HCT116 (cell line): ENCODE data around the gene CAB39. TPM values are rescaled to one million over a fixed set of nuclear protein-coding genes. Genes with fewer than 3 reads are reported as not detected.

Source experiments
- ATAC-seq: fragments of 200-7000 bp; cut with Tn5 transposase; 2 replicates; pipeline ENCODE4 v1.9.1; 2020; ENCODE audit warnings: mild to moderate bottlenecking, moderate library complexity
- BruUV-seq: library from RNA; stranded (reverse); fragments of 400-500 nt; replicated peaks from 2 replicates; lab custom pipeline; 2021; lab: Mats Ljungman, UMichigan
- CTCF ChIA-PET: fragments of 300-600 bp; sonication (Branson Sonifier 250); formaldehyde crosslinking; loops from one replicate; lab custom pipeline; 2021; ENCODE audit warnings: antibody characterized with exemption; lab: Charles Lee
- POLR2A ChIA-PET: fragments of 300-600, 350-600 bp; sonication (Branson Sonifier 250); formaldehyde crosslinking; loops from one replicate; lab custom pipeline; 2021; ENCODE audit warnings: antibody characterized with exemption; lab: Charles Lee
- RAD21 ChIA-PET, 2 experiments: fragments of 300-600 bp; sonication (Branson Sonifier 250); formaldehyde crosslinking; loops; one replicate each; lab custom pipeline; 2023; ENCODE audit warnings: low total read pairs in 2 of 2; ENCODE audit not compliant: uncharacterized antibody in 2 of 2, unreplicated experiment in 2 of 2, low non-redundant PET in 1 of 2; lab: Charles Lee
- DNase-seq: peaks from one replicate; pipeline ENCODE4 v3.0.0-alpha.2; 2010; ENCODE audit warnings: low read depth, low spot score
- H2AFZ ChIP-seq: fragments of 200-600 bp; shearing (Covaris generic), sonication (generic); 2 replicates; pipeline ENCODE4 v1.6.1; 2017; ENCODE audit warnings: low read depth, mixed run types, mixed read lengths, antibody characterized with exemption, low read length; ENCODE audit not compliant: poor library complexity, severe bottlenecking
- H3K27ac ChIP-seq: 2 replicates; pipeline ENCODE4 v1.5.1; 2012; ENCODE audit warnings: low read depth, low read length
- H3K27me3 ChIP-seq: fragments of 200-600 bp; sonication (generic); 2 replicates; pipeline ENCODE4 v1.6.1; 2016; ENCODE audit warnings: mixed run types, low read length, mixed read lengths; ENCODE audit not compliant: insufficient read depth
- H3K36me3 ChIP-seq, 2 experiments: fragments of 200-500 bp in 1 of 2; fragments of 200-600 bp in 1 of 2; sonication (Bioruptor generic) in 1 of 2; sonication (generic) in 1 of 2; 2 replicates each; pipeline versions ENCODE4 v1.5.1 to v1.6.1; 2014 to 2016; ENCODE audit warnings: low read length in 2 of 2, inconsistent platforms in 1 of 2, mixed read lengths in 1 of 2, mixed run types in 1 of 2; ENCODE audit not compliant: insufficient read depth in 2 of 2, control insufficient read depth in 1 of 2
- H3K4me1 ChIP-seq, 2 experiments: fragments of 200-600 bp in 1 of 2; sonication (generic) in 1 of 2; 2 replicates each; pipeline versions ENCODE4 v1.5.1 to v1.6.1; 2012 to 2017; ENCODE audit warnings: low read length in 2 of 2, inconsistent platforms in 1 of 2, mild to moderate bottlenecking in 1 of 2, mixed read lengths in 1 of 2, mixed run types in 1 of 2, moderate library complexity in 1 of 2; ENCODE audit not compliant: insufficient read depth in 2 of 2, control insufficient read depth in 1 of 2
- H3K4me2 ChIP-seq: fragments of 200-600 bp; sonication (generic); 2 replicates; pipeline ENCODE4 v1.6.1; 2017; ENCODE audit warnings: mixed run types, low read length, mixed read lengths
- H3K4me3 ChIP-seq, 2 experiments: fragments of 200-600 bp in 1 of 2; sonication (generic) in 1 of 2; replicated peaks in 1 of 2; 2 replicates each; pipeline ENCODE4 v1.5.1; 2011 to 2016; ENCODE audit warnings: low read length in 2 of 2, control low read depth in 1 of 2, low read depth in 1 of 2, mild to moderate bottlenecking in 1 of 2, mixed read lengths in 1 of 2, mixed run types in 1 of 2
- H3K79me2 ChIP-seq: fragments of 200-600 bp; sonication (generic); 2 replicates; pipeline ENCODE4 v1.6.1; 2017; ENCODE audit warnings: mild to moderate bottlenecking, mixed run types, low read length, moderate library complexity, mixed read lengths; ENCODE audit not compliant: insufficient read depth
- H3K9ac ChIP-seq: fragments of 200-600 bp; sonication (generic); 2 replicates; pipeline ENCODE4 v1.6.1; 2016; ENCODE audit warnings: low read length, mixed read lengths
- H3K9me2 ChIP-seq: fragments of 200-600 bp; sonication (generic), shearing (Covaris generic); 2 replicates; pipeline ENCODE4 v1.6.1; 2017; ENCODE audit warnings: mixed run types, mild to moderate bottlenecking, moderate library complexity; ENCODE audit not compliant: insufficient read depth
- H3K9me3 ChIP-seq, 2 experiments: fragments of 200-500 bp in 1 of 2; fragments of 200-600 bp in 1 of 2; sonication (Bioruptor generic) in 1 of 2; sonication (generic) in 1 of 2; 2 replicates each; pipeline ENCODE4 v1.6.1; 2014 to 2017; ENCODE audit warnings: low read length in 2 of 2, mixed read lengths in 2 of 2, inconsistent platforms in 1 of 2, low read depth in 1 of 2, mild to moderate bottlenecking in 1 of 2, mixed run types in 1 of 2, moderate library complexity in 1 of 2; ENCODE audit not compliant: control insufficient read depth in 1 of 2, insufficient read depth in 1 of 2
- H4K20me1 ChIP-seq: fragments of 200-600 bp; sonication (generic), shearing (Covaris generic); 2 replicates; pipeline ENCODE4 v1.6.1; 2017; ENCODE audit warnings: mixed run types, mild to moderate bottlenecking, moderate library complexity; ENCODE audit not compliant: insufficient read depth
- CBX3 ChIP-seq: IDR thresholded peaks from 2 replicates; pipeline ENCODE4 v1.6.1; 2012; ENCODE audit warnings: low read depth
- EZH2 ChIP-seq: fragments of 200-600 bp; sonication (generic); IDR thresholded peaks from 2 replicates; pipeline ENCODE4 v1.6.1; 2017; ENCODE audit warnings: antibody characterized with exemption, mixed run types
- POLR2AphosphoS5 ChIP-seq: IDR thresholded peaks from 2 replicates; pipeline ENCODE4 v1.6.1; 2011; ENCODE audit warnings: mild to moderate bottlenecking, low read depth, low read length, moderate library complexity
- RAD21 ChIP-seq: IDR thresholded peaks from 2 replicates; pipeline ENCODE4 v1.6.1; 2012; ENCODE audit warnings: low read depth, mild to moderate bottlenecking
- SIN3A ChIP-seq: IDR thresholded peaks from 2 replicates; pipeline ENCODE4 v1.6.1; 2012; ENCODE audit warnings: low read depth
- SP1 ChIP-seq: IDR thresholded peaks from 2 replicates; pipeline ENCODE4 v1.6.1; 2012; ENCODE audit warnings: low read depth
- SRF ChIP-seq: IDR thresholded peaks from 2 replicates; pipeline ENCODE4 v1.6.1; 2012; ENCODE audit warnings: low read depth
- YY1 ChIP-seq: IDR thresholded peaks from 2 replicates; pipeline ENCODE4 v1.6.1; 2011; ENCODE audit warnings: low read length, low read depth, moderate library complexity, mild to moderate bottlenecking; ENCODE audit not compliant: insufficient replicate concordance; ENCODE audit errors: extremely low read depth
- ZNF274 ChIP-seq: fragments of 200-500 bp; sonication (Bioruptor generic); IDR thresholded peaks from 2 replicates; pipeline ENCODE4 v1.6.1; 2014; ENCODE audit warnings: mild to moderate bottlenecking, low read depth, low read length, inconsistent platforms
- intact Hi-C: fragments of 100-400 bp; cut with micrococcal nuclease; formaldehyde crosslinking; loops from 2 replicates; pipeline ENCODE4 v1.10.0; 2022
- total RNA-seq: library from RNA; stranded (reverse); gene quantifications from one replicate; pipeline ENCODE4 v1.2.1, GENCODE V29; 2021; ENCODE audit not compliant: unreplicated experiment
- TF ChIP-seq, protein P1 (sequence below): IDR thresholded peaks from 2 replicates; pipeline ENCODE4 v1.6.1; 2012
- TF ChIP-seq, protein P2 (sequence below): IDR thresholded peaks from 2 replicates; pipeline ENCODE4 v1.6.1; 2012; ENCODE audit warnings: low read depth
- TF ChIP-seq, protein P3 (sequence below): IDR thresholded peaks from 2 replicates; pipeline ENCODE4 v1.6.1; 2011; ENCODE audit warnings: mild to moderate bottlenecking, low read length, moderate library complexity; ENCODE audit not compliant: insufficient replicate concordance; ENCODE audit errors: extremely low read depth
- TF ChIP-seq, protein P4 (sequence below): IDR thresholded peaks from 2 replicates; pipeline ENCODE4 v1.6.1; 2012
- TF ChIP-seq, protein P5 (sequence below), 3 experiments: fragments of 200-600 bp in 1 of 3; sonication (generic) in 1 of 3; IDR thresholded peaks in 2 of 3; conservative IDR thresholded peaks in 1 of 3; 2 replicates each; pipeline ENCODE4 v1.5.1; 2012 to 2017; ENCODE audit warnings: low read depth in 2 of 3, low read length in 2 of 3, antibody characterized with exemption in 1 of 3, borderline replicate concordance in 1 of 3, control low read depth in 1 of 3, mild to moderate bottlenecking in 1 of 3, mixed read lengths in 1 of 3, mixed run types in 1 of 3, moderate library complexity in 1 of 3; ENCODE audit not compliant: insufficient read depth in 1 of 3

CAB39 gene
- total RNA-seq, 1 experiment from 2014 or later = 63.6 TPM

DNA sequence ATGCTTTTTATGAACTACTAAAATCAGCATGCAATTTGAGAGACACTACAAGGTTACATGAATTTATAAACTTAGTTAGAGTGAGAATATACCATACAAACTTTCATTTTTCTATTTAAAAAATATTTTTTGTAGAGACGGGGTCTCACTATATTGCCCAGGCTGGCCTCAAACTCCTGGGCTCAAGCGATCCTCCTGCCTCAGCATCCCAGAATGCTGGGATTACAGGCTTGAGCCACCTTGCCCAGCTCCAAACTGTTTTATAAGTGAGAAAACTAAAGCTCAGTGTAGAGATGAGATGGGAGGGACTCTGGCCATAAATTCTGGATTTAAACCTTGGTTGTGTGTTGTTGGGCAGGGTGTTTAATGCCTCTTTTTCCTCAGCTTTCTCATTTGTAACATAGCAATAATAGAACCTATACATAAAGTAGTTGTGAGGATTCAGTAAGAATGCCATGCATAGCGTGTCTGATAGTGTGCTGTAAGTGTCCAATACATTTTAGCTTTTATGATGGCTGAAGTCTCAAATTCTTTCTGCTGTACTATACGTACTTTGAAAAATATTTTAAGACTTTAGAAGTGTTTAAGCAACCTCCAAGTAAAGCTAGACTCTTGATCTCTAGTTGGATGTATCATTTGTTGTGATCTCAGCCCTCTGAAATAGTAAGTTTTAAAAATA, 9.7 kb downstream of the CAB39 start:
- H4K20me1 ChIP-seq = peaks cover 13% of the 10 kb centered on the region; the same call in 1 of the 2 replicates
- H3K4me3 ChIP-seq = no peak overlapping the region
- CTCF ChIA-PET = no interaction called here
- no peak for TF ChIP-seq SIN3A
- no peak for TF ChIP-seq CBX3
- TF ChIP-seq, protein P1, sequence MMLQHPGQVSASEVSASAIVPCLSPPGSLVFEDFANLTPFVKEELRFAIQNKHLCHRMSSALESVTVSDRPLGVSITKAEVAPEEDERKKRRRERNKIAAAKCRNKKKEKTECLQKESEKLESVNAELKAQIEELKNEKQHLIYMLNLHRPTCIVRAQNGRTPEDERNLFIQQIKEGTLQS = no peak
- TF ChIP-seq, protein P2, sequence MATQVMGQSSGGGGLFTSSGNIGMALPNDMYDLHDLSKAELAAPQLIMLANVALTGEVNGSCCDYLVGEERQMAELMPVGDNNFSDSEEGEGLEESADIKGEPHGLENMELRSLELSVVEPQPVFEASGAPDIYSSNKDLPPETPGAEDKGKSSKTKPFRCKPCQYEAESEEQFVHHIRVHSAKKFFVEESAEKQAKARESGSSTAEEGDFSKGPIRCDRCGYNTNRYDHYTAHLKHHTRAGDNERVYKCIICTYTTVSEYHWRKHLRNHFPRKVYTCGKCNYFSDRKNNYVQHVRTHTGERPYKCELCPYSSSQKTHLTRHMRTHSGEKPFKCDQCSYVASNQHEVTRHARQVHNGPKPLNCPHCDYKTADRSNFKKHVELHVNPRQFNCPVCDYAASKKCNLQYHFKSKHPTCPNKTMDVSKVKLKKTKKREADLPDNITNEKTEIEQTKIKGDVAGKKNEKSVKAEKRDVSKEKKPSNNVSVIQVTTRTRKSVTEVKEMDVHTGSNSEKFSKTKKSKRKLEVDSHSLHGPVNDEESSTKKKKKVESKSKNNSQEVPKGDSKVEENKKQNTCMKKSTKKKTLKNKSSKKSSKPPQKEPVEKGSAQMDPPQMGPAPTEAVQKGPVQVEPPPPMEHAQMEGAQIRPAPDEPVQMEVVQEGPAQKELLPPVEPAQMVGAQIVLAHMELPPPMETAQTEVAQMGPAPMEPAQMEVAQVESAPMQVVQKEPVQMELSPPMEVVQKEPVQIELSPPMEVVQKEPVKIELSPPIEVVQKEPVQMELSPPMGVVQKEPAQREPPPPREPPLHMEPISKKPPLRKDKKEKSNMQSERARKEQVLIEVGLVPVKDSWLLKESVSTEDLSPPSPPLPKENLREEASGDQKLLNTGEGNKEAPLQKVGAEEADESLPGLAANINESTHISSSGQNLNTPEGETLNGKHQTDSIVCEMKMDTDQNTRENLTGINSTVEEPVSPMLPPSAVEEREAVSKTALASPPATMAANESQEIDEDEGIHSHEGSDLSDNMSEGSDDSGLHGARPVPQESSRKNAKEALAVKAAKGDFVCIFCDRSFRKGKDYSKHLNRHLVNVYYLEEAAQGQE = no peak
- TF ChIP-seq, protein P3, sequence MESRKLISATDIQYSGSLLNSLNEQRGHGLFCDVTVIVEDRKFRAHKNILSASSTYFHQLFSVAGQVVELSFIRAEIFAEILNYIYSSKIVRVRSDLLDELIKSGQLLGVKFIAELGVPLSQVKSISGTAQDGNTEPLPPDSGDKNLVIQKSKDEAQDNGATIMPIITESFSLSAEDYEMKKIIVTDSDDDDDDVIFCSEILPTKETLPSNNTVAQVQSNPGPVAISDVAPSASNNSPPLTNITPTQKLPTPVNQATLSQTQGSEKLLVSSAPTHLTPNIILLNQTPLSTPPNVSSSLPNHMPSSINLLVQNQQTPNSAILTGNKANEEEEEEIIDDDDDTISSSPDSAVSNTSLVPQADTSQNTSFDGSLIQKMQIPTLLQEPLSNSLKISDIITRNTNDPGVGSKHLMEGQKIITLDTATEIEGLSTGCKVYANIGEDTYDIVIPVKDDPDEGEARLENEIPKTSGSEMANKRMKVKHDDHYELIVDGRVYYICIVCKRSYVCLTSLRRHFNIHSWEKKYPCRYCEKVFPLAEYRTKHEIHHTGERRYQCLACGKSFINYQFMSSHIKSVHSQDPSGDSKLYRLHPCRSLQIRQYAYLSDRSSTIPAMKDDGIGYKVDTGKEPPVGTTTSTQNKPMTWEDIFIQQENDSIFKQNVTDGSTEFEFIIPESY = no peak
- no peak for TF ChIP-seq RAD21
- TF ChIP-seq, protein P4, sequence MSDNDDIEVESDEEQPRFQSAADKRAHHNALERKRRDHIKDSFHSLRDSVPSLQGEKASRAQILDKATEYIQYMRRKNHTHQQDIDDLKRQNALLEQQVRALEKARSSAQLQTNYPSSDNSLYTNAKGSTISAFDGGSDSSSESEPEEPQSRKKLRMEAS = no peak
- no peak for TF ChIP-seq POLR2AphosphoS5
- no peak for TF ChIP-seq YY1
- TF ChIP-seq SRF = no peak
- TF ChIP-seq, protein P5, sequence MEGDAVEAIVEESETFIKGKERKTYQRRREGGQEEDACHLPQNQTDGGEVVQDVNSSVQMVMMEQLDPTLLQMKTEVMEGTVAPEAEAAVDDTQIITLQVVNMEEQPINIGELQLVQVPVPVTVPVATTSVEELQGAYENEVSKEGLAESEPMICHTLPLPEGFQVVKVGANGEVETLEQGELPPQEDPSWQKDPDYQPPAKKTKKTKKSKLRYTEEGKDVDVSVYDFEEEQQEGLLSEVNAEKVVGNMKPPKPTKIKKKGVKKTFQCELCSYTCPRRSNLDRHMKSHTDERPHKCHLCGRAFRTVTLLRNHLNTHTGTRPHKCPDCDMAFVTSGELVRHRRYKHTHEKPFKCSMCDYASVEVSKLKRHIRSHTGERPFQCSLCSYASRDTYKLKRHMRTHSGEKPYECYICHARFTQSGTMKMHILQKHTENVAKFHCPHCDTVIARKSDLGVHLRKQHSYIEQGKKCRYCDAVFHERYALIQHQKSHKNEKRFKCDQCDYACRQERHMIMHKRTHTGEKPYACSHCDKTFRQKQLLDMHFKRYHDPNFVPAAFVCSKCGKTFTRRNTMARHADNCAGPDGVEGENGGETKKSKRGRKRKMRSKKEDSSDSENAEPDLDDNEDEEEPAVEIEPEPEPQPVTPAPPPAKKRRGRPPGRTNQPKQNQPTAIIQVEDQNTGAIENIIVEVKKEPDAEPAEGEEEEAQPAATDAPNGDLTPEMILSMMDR (IDR thresholded peaks at IDR 0.05 in 2 of 3, conservative IDR thresholded peaks at IDR 0.05 in 1 of 3; ENCODE audit: borderline replicate concordance in 1 of 3, insufficient read depth in 1 of 3, low read depth in 2 of 3, low read length in 2 of 3) = no peak
- no peak for TF ChIP-seq ZNF274
- TF ChIP-seq EZH2 = no peak
- no peak for TF ChIP-seq SP1
- BruUV-seq = no TSS peak
- H3K79me2 ChIP-seq = peaks cover 85% of the 10 kb centered on the region
- no peak overlapping the region for H3K9ac ChIP-seq
- H3K36me3 ChIP-seq = peaks cover 0 to 15% of the 10 kb centered on the region in 2 experiments; a peak in 2 of 4 replicates
- no peak overlapping the region for H2AFZ ChIP-seq
- H3K4me1 ChIP-seq = no peaks in the 10 kb centered on the region
- ATAC-seq = no peak
- intact Hi-C loops = no loop called here
- no peaks in the 10 kb centered on the region for H3K9me3 ChIP-seq
- RAD21 ChIA-PET = no interaction called here
- no peaks in the 10 kb centered on the region for H3K27me3 ChIP-seq
- H3K4me2 ChIP-seq = no peak overlapping the region
- no peaks in the 10 kb centered on the region for H3K9me2 ChIP-seq
- no peak for DNase-seq
- H3K27ac ChIP-seq = no peak overlapping the region
- POLR2A ChIA-PET = no interaction called here
